ENCODE measurements around the gene CEP112.

The CEP112 gene

DNA sequence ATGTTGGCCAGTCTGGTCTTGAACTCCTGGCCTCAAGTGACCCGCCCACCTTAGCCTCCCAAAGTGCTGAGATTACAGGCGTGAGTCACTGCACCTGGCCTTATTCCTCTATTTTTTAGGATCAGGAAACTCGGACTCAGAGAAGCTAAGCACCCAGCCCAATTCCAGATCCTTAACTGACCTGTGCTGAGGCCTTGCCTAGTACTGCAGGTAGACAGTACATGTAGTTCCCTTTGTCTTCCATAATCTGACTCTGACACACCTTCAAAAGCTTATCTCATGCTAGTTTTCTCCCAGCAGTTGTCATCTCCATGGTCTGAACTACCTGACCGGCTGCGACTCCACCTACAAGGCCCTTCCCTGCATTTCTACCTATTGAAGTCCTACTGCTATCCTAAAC lies 564.8 kb downstream of the CEP112 start:
- no peak overlapping the region for H3K4me3 ChIP-seq (ENCODE audit: low read depth, low read length)
- no peak for DNase-seq (ENCODE audit: low read depth)
- TF ChIP-seq CTCF (IDR thresholded peaks at IDR 0.05; ENCODE audit: low read depth, low read length) (no peak), POLR2A (IDR thresholded peaks at IDR 0.05; ENCODE audit: extremely low read depth, insufficient read length) (no peak), MYC (IDR thresholded peaks at IDR 0.05; ENCODE audit: low read depth, low read length) (no peak), MAX (IDR thresholded peaks at IDR 0.05; ENCODE audit: low read depth, low read length) (no peak)

DNA sequence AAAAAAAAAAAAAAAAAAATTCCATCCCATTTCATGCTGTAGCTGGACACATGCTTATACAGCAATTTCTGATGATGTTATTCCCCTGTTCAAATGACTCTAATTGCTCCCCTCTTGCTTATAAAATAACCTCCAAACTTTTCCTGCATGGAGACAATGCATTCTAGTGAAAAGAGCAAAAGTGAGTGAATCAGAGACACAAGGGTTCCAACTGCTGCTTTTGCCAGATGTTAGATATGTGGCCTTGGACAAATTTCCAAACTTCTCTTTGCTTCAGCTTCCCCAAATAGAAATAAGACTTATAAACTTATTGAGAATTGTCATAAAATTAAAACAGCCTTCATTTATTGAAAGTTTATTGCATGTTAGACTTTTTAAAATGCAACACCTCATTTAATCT lies 565.5 kb downstream of the CEP112 start:
- TF ChIP-seq MAX (IDR thresholded peaks at IDR 0.05; ENCODE audit: low read depth, low read length) (no peak), POLR2A (IDR thresholded peaks at IDR 0.05; ENCODE audit: extremely low read depth, insufficient read length) (no peak), CTCF (IDR thresholded peaks at IDR 0.05; ENCODE audit: low read depth, low read length) (no peak), MYC (IDR thresholded peaks at IDR 0.05; ENCODE audit: low read depth, low read length) (no peak)
- no peak overlapping the region for H3K4me3 ChIP-seq (ENCODE audit: low read depth, low read length)
- DNase-seq (ENCODE audit: low read depth) = no peak

DNA sequence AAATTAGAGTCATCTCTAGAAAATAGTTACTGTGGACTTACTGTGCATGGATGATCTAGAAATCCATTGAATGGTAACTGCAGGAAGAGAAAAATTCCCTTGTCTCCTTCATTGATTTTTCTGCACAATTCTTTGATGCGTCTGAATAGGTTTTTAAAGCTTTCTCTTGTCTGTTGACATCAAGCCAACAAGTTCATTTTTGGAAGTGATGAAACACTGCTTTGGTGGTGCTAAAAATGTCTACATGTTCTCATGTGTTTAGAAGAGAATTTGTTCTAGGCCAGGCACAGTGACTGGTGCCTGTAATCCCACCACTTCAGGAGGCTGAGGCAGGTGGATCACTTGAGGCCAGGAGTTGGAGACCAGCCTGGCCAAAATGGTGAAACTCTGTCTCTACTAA lies 573.4 kb downstream of the CEP112 start:
- no peak overlapping the region for H3K4me3 ChIP-seq (ENCODE audit: low read depth, low read length)

DNA sequence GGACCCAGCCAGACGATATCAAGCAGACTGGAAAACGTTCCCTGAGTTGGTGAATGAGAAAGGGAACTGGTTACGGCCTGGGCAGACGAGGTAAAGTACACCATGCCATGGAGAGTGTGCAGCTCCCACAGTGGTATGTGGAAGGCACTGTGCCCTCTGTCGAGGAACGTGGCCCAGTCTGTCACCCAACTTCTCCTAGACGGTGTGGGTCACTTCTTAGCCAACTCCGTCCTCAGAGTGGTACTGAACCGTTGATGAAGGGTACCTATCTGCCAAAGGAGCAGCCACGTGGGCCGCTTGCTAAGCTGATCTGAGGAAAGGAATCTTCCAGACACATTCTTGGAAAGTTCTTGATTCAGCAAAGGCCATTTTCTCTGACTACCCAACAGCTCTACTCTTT lies 574.4 kb downstream of the CEP112 start:
- no peak for DNase-seq (ENCODE audit: low read depth)
- TF ChIP-seq MYC (IDR thresholded peaks at IDR 0.05; ENCODE audit: low read depth, low read length) = no peak
- TF ChIP-seq MAX (IDR thresholded peaks at IDR 0.05; ENCODE audit: low read depth, low read length) = no peak
- no peak for TF ChIP-seq POLR2A (IDR thresholded peaks at IDR 0.05; ENCODE audit: extremely low read depth, insufficient read length)
- TF ChIP-seq CTCF (IDR thresholded peaks at IDR 0.05; ENCODE audit: low read depth, low read length) = no peak
- no peak overlapping the region for H3K4me3 ChIP-seq (ENCODE audit: low read depth, low read length)

More for the DNA sequence above, 573.4 kb downstream of the CEP112 start:
- DNase-seq (ENCODE audit: low read depth) = no peak
- TF ChIP-seq MAX (IDR thresholded peaks at IDR 0.05; ENCODE audit: low read depth, low read length) = no peak
- TF ChIP-seq MYC (IDR thresholded peaks at IDR 0.05; ENCODE audit: low read depth, low read length) = no peak

DNA sequence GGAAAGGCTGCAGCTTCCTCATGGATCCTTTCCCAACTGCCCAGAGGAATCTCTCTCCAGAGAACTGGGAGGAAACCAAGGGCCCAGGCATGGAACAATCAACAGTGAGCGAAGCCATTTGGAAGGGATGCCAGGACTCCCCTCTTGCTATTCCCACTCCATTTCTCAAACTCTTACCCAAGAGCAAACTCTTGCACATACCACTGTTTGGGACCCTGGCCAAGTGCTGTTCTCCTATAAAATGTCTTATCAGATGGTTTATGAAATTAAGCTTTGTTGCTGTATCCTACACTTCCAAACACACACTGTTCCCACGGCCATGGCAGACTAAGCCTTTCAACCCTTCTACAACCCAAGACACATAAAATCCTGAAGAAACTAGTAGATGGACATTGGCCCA lies 582.2 kb downstream of the CEP112 start:
- no peak overlapping the region for H3K4me3 ChIP-seq (ENCODE audit: low read depth, low read length)
- DNase-seq (ENCODE audit: low read depth) = no peak
- no peak for TF ChIP-seq CTCF (IDR thresholded peaks at IDR 0.05; ENCODE audit: low read depth, low read length)
- TF ChIP-seq POLR2A (IDR thresholded peaks at IDR 0.05; ENCODE audit: extremely low read depth, insufficient read length) = no peak
- TF ChIP-seq MAX (IDR thresholded peaks at IDR 0.05; ENCODE audit: low read depth, low read length) = no peak
- TF ChIP-seq MYC (IDR thresholded peaks at IDR 0.05; ENCODE audit: low read depth, low read length) = no peak

GRCh38 chr17:65609286-65609685 lies 582.6 kb downstream of the CEP112 start:
- no peak overlapping the region for H3K4me3 ChIP-seq (ENCODE audit: low read depth, low read length)
- TF ChIP-seq POLR2A (IDR thresholded peaks at IDR 0.05; ENCODE audit: extremely low read depth, insufficient read length) (no peak), MAX (IDR thresholded peaks at IDR 0.05; ENCODE audit: low read depth, low read length) (no peak), MYC (IDR thresholded peaks at IDR 0.05; ENCODE audit: low read depth, low read length) (no peak), CTCF (IDR thresholded peaks at IDR 0.05; ENCODE audit: low read depth, low read length) (no peak)

More at GRCh38 chr17:65609286-65609685, 582.6 kb downstream of the CEP112 start:
- no peak for DNase-seq (ENCODE audit: low read depth)

Data from NB4 (cell line).